ENCODE measurements around the gene LIMS4. TPM values are rescaled to one million over a fixed set of nuclear protein-coding genes. Genes with fewer than 3 reads are reported as not detected.
"Not testable (repeated sequence)": the region's sequence is repeated elsewhere in the genome, so short reads cannot be mapped to it uniquely, and the experiment has no call there.

LIMS4 gene
- total and polyA plus RNA-seq, 2 of the 8 experiments (the other 6 are each of a cell fraction or from before 2014, with no cell fraction given): 0.44 TPM; not detected in 1

- H3K4me1 ChIP-seq (replicated peaks in 1 of 4; ENCODE audit: control insufficient read depth in 3 of 4, insufficient read depth in 4 of 4, low read length in 3 of 4); H3K23ac ChIP-seq (ENCODE audit: insufficient read length); H3K56ac ChIP-seq (replicated peaks; ENCODE audit: insufficient read length, low read depth, low read length); H4K20me1 ChIP-seq (replicated peaks in 1 of 2; ENCODE audit: control insufficient read depth in 1 of 2, insufficient read depth in 2 of 2, low read length in 2 of 2); H3K36me3 ChIP-seq (ENCODE audit: control insufficient read depth in 2 of 4, insufficient read depth in 4 of 4, low read length in 3 of 4); H2BK120ac ChIP-seq (replicated peaks; ENCODE audit: low read depth, low read length); H3K9ac ChIP-seq (replicated peaks in 1 of 4; ENCODE audit: extremely low read depth in 1 of 4, low read depth in 3 of 4, low read length in 3 of 4); H4K8ac ChIP-seq (ENCODE audit: extremely low read depth, insufficient read depth, low read length); H4K5ac ChIP-seq (ENCODE audit: insufficient read length, low read depth, low read length); H3K23me2 ChIP-seq (ENCODE audit: low read depth, low read length); H3K79me1 ChIP-seq (ENCODE audit: low read depth, low read length); H3K9me3 ChIP-seq (ENCODE audit: insufficient read depth in 2 of 2, low read depth in 1 of 2, low read length in 1 of 2); H3K14ac ChIP-seq (ENCODE audit: insufficient read length); H2AK5ac ChIP-seq (ENCODE audit: low read depth, low read length); H3K18ac ChIP-seq (ENCODE audit: extremely low read depth, low read length); H2BK15ac ChIP-seq (ENCODE audit: low read length); POLR2A ChIA-PET (ENCODE audit: partially characterized antibody); H3K4me2 ChIP-seq (ENCODE audit: insufficient read depth in 1 of 2, low read depth in 2 of 2, low read length in 2 of 2); H3K27me3 ChIP-seq (replicated peaks in 1 of 4; ENCODE audit: control insufficient read depth in 3 of 4, extremely low read depth in 1 of 4, insufficient read depth in 3 of 4, low read length in 3 of 4); FAIRE-seq; H3K27ac ChIP-seq (ENCODE audit: low read depth, low read length); H2BK20ac ChIP-seq (ENCODE audit: low read length); H2BK12ac ChIP-seq (ENCODE audit: low read depth, low read length); DNase-seq (ENCODE audit: low read depth in 1 of 2, low spot score in 2 of 2); CTCF ChIA-PET (ENCODE audit: partially characterized antibody); H3K79me2 ChIP-seq (ENCODE audit: control insufficient read depth in 1 of 2, insufficient read depth in 2 of 2, low read length in 2 of 2); H4K91ac ChIP-seq (replicated peaks; ENCODE audit: insufficient read length, low read length); H2AFZ ChIP-seq (ENCODE audit: low read length); H3K4ac ChIP-seq (replicated peaks; ENCODE audit: insufficient read length, low read depth, low read length); H3K4me3 ChIP-seq (ENCODE audit: extremely low read depth in 1 of 4, insufficient read depth in 2 of 4, low read depth in 3 of 4, low read length in 4 of 4); H2BK5ac ChIP-seq (ENCODE audit: low read depth, low read length): not testable (repeated sequence)
- WGBS, 2 experiments (ENCODE audit: extremely low coverage in 1 of 2, insufficient coverage in 1 of 2, insufficient read length in 1 of 2, insufficient replicate concordance in 2 of 2, low coverage in 1 of 2, low lambda C conversion rate in 2 of 2, missing lambda C conversion rate in 1 of 2): no CpG with 5 or more reads among the region's 36 CpGs
Measured at GRCh38 chr2:110422852-110423573, 49.6 kb downstream of the LIMS4 start.

Data from H1 (cell line).